ENCODE data around the gene REXO4. TPM values are rescaled to one million over a fixed set of nuclear protein-coding genes. Genes with fewer than 3 reads are reported as not detected.
A peak's percentile ranks its signal among the peaks of the same experiment; 100 is the strongest.

The REXO4 gene
- total and polyA plus RNA-seq, 2 of the 13 experiments (the other 11 are each of a cell fraction or from before 2014, with no cell fraction given) = 18.5 to 30.4 TPM

DNA sequence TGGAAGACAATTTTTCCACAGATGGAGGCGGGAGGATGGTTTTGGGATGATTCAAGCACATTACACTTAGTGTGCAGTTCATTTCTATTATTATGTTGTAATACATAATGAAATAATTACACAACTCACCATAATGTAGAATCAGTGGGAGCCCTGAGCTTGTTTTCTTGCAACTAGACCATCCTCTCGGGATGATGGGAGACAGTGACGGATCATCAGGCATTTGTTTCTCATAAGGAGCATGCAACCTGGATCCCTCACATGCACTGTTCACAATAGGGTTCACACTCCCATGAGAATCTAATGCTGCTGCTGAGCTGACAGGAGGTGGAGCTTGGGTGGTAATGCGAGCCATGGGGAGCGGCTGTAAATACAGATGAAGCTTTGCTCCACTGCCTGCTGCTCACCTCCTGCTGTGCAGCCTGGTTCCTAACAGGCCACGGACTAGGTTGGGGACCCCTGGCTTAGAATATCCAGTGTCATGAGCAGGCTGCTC, 40.0 kb downstream of the REXO4 start (continued):
- TF ChIP-seq ZKSCAN5 (CRISPR knock-in tag; IDR thresholded peaks at IDR 0.05) (peak; percentile 61; the same call in 1 of the 2 replicates), ZFP90 (CRISPR knock-in tag; IDR thresholded peaks at IDR 0.05; ENCODE audit: borderline replicate concordance) (no peak), ATF5 (CRISPR knock-in tag; IDR thresholded peaks at IDR 0.05; ENCODE audit: low read depth) (no peak), TEAD2 (CRISPR knock-in tag; IDR thresholded peaks at IDR 0.05) (no peak), ZZZ3 (CRISPR knock-in tag; IDR thresholded peaks at IDR 0.05; ENCODE audit: borderline replicate concordance) (no peak), PHF21A (CRISPR knock-in tag; IDR thresholded peaks at IDR 0.05) (no peak), ELF1 (CRISPR knock-in tag; IDR thresholded peaks at IDR 0.05) (no peak), ZSCAN29 (CRISPR knock-in tag; conservative IDR thresholded peaks at IDR 0.05) (no peak), ZBTB20 (CRISPR knock-in tag; IDR thresholded peaks at IDR 0.05; ENCODE audit: borderline replicate concordance, low read depth) (no peak), RFXAP (CRISPR knock-in tag; IDR thresholded peaks at IDR 0.05; ENCODE audit: borderline replicate concordance) (peak; percentile 54; the same call in 1 of the 2 replicates), ZNF614 (CRISPR knock-in tag; IDR thresholded peaks at IDR 0.05; ENCODE audit: borderline replicate concordance) (peak; percentile 60; the same call in 1 of the 2 replicates), NR3C1 (CRISPR knock-in tag; IDR thresholded peaks at IDR 0.05) (no peak), GABPA (IDR thresholded peaks at IDR 0.05; ENCODE audit: low read depth, low read length) (no peak), GABPA (CRISPR knock-in tag; IDR thresholded peaks at IDR 0.05; ENCODE audit: low read depth) (no peak), ZNF501 (CRISPR knock-in tag; IDR thresholded peaks at IDR 0.05) (0 out of 2 replicates have a peak, but pooled peaks have one; percentile 24), JUND (CRISPR knock-in tag; IDR thresholded peaks at IDR 0.05) (no peak), SOX13 (IDR thresholded peaks at IDR 0.05) (no peak), SOX13 (CRISPR knock-in tag; conservative IDR thresholded peaks at IDR 0.05 in 1 of 2, IDR thresholded peaks at IDR 0.05 in 1 of 2) (peak in 1 of 2 experiments; percentile 15; a peak in 1 of 4 replicates), PRMT3 (CRISPR knock-in tag; IDR thresholded peaks at IDR 0.05; ENCODE audit: borderline replicate concordance, low read depth) (no peak), KDM1A (CRISPR knock-in tag; IDR thresholded peaks at IDR 0.05) (no peak)
- TF ChIP-seq, protein P1, sequence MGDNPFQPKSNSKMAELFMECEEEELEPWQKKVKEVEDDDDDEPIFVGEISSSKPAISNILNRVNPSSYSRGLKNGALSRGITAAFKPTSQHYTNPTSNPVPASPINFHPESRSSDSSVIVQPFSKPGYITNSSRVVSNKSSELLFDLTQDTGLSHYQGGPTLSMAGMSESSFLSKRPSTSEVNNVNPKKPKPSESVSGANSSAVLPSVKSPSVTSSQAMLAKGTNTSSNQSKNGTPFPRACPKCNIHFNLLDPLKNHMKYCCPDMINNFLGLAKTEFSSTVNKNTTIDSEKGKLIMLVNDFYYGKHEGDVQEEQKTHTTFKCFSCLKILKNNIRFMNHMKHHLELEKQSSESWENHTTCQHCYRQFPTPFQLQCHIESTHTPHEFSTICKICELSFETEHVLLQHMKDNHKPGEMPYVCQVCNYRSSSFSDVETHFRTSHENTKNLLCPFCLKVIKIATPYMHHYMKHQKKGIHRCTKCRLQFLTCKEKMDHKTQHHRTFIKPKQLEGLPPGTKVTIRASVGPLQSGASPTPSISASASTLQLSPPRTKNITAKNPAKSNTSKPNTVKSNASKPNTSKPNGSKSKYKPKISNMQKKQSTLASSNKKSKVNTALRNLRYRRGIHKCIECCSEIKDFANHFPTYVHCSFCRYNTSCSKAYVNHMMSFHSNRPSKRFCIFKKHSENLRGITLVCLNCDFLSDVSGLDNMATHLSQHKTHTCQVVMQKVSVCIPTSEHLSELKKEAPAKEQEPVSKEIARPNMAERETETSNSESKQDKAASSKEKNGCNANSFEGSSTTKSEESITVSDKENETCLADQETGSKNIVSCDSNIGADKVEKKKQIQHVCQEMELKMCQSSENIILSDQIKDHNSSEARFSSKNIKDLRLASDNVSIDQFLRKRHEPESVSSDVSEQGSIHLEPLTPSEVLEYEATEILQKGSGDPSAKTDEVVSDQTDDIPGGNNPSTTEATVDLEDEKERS (CRISPR knock-in tag; IDR thresholded peaks at IDR 0.05) = no peak
- TF ChIP-seq, protein P2, sequence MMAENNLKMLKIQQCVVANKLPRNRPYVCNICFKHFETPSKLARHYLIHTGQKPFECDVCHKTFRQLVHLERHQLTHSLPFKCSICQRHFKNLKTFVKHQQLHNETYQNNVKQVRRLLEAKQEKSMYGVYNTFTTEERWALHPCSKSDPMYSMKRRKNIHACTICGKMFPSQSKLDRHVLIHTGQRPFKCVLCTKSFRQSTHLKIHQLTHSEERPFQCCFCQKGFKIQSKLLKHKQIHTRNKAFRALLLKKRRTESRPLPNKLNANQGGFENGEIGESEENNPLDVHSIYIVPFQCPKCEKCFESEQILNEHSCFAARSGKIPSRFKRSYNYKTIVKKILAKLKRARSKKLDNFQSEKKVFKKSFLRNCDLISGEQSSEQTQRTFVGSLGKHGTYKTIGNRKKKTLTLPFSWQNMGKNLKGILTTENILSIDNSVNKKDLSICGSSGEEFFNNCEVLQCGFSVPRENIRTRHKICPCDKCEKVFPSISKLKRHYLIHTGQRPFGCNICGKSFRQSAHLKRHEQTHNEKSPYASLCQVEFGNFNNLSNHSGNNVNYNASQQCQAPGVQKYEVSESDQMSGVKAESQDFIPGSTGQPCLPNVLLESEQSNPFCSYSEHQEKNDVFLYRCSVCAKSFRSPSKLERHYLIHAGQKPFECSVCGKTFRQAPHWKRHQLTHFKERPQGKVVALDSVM (CRISPR knock-in tag; IDR thresholded peaks at IDR 0.05) = 0 out of 2 replicates have a peak, but pooled peaks have one; percentile 0
